GM18951 (cell line): ENCODE measurements around the gene C6orf47.

Experiments
- POLR2A ChIP-seq: IDR thresholded peaks from 4 replicates; pipeline ENCODE4 v1.6.1; 2011; ENCODE audit warnings: mild to moderate bottlenecking; ENCODE audit not compliant: insufficient read length, insufficient read depth; ENCODE audit errors: extremely low read depth
- in situ Hi-C: fragments of 300-500 bp; cut with MboI; formaldehyde crosslinking; loops from one replicate; pipeline ENCODE4 v1.12.0; 2022; ENCODE audit warnings: low sequenced_read_pairs, mixed read lengths, inconsistent platforms; ENCODE audit not compliant: unreplicated experiment

Gene C6orf47

GRCh38 chr6:31642798-31643570, 17.6 kb downstream of the C6orf47 start:
- no peak for TF ChIP-seq POLR2A
- in situ Hi-C loops = no loop called here

- in situ Hi-C loops = no loop called here
- TF ChIP-seq POLR2A = no peak
Observed at GRCh38 chr6:31641370-31641769, 19.2 kb downstream of the C6orf47 start.

DNA sequence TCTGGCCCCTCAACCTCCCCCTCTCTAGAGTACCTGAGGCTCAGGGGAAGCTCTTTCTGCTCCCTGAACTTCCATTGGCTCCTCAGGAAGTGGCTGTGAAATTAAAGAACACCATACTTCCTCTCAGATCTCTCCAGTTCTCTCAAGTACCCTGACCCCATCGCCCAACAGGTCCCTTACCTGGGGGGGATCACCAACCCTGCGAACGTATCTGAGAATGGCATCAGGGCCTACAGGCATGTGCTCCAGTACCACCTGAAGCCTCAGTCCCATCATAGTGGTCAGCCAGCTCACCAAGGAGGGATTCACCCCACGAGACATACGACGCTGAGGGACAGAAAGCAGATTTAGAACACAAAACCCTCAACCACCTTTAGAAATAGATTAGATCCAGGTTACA, 20.0 kb downstream of the C6orf47 start:
- no peak for TF ChIP-seq POLR2A
- in situ Hi-C loops = no loop called here

DNA sequence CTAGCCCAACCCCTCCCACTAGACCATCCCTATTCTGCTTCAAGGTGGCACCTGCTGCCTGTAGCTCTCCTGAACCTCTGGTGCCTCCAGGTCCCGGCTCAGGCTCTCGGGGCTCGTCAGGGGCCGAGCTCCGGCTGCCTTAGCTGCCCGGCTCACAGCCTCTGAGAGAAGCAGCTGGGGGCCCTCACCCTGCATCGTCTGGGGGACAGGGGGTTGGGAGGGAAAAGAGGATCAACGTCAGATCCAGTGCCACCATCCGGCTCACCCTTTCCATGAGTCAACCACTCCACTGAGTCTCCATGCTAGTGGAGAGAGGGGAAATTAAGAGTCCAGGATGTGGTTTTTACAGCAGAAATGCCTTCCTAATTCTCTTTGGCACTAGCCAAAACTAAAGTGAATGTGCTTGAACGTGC, 21.1 kb downstream of the C6orf47 start:
- in situ Hi-C loops = no loop called here
- TF ChIP-seq POLR2A = no peak

GRCh38 chr6:31639043-31639442, 21.5 kb downstream of the C6orf47 start:
- in situ Hi-C loops = no loop called here

GRCh38 chr6:31636698-31637596, 23.6 kb downstream of the C6orf47 start:
- no peak for TF ChIP-seq POLR2A
- in situ Hi-C loops = no loop called here

More at GRCh38 chr6:31639043-31639442, 21.5 kb downstream of the C6orf47 start:
- TF ChIP-seq POLR2A = no peak

DNA sequence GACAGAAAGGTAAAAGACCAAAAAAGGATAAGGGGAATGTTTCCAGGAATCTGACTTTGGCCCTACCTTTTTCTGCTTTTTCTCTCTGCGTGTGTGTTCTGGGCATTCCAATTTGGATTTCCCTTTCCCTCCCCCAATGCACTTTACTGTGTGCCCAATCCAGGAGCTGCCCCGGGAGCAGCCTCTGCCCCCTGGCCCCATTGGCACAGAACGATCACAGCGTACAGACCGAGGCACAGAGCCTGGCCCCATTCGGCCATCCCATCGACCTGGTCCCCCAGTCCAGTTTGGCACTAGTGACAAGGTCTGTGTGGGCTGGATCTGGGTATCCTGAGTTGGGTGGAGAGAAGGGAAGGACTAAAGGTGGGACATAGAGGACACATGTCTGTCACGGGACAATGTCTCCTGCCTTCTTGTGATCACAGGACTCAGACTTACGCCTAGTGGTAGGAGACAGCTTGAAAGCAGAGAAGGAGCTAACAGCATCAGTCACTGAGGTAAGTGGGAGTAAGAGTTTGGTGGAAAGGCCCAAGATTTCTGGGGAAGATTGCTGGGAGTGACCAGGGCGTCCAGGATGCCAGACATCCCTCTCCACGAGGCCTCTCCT, 25.5 kb downstream of the C6orf47 start:
- in situ Hi-C loops = no loop called here
- TF ChIP-seq POLR2A = no peak

DNA sequence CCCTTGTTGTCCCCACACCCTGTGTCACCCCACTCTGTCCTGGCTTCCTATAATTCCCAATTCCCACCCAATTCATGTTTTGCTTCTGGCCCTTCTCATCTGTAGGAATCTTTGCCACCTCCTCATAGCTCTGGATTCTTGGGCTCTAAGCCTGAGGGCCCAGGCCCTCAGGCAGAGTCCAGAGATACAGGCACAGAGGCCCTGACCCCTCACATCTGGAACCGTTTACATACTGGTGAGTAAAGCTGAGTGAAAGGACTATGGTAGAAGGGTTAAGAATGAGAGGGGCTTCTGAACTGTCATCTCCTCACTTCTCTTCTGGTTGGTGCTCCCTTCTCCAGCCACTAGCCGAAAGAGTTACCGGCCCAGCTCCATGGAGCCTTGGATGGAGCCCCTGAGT, 26.4 kb downstream of the C6orf47 start:
- in situ Hi-C loops = no loop called here

DNA sequence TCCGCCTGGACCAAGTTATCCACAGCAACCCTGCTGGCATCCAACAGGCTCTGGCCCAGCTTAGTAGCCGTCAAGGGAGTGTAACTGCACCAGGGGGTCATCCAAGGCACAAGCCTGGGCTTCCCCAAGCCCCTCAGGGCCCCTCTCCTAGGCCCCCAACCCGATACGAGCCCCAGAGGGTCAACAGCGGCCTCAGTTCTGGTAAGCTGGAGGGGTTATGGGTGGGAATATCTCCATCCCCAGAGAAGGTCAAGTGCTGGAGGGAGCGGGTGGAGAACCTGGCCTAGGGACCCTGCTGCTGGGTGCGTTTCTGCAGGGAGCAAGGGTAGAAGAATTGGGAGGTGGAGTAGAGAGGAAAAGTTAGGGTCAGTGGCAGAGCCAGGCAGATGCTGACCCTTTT, 27.1 kb downstream of the C6orf47 start:
- in situ Hi-C loops = no loop called here
- TF ChIP-seq POLR2A = no peak

More for the DNA sequence above, 26.4 kb downstream of the C6orf47 start:
- TF ChIP-seq POLR2A = no peak

DNA sequence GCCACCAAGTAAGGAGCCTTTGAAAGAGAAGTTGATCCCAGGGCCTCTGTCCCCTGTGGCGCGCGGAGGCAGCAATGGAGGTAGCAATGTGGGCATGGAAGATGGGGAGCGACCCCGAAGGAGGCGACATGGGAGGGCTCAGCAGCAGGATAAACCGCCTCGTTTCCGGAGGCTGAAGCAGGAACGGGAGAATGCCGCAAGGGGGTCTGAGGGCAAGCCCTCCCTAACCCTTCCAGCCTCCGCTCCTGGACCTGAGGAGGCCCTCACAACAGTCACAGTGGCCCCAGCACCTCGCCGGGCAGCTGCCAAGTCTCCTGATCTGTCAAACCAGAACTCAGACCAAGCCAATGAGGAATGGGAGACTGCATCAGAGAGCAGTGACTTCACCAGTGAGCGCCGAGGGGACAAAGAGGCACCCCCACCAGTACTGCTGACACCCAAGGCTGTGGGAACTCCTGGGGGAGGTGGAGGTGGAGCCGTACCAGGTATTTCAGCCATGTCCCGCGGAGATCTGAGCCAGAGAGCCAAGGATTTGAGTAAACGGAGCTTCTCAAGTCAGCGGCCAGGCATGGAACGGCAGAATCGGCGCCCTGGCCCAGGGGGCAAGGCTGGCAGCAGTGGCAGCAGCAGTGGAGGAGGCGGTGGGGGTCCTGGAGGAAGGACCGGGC, 28.2 kb downstream of the C6orf47 start:
- in situ Hi-C loops = no loop called here
- TF ChIP-seq POLR2A = peak; percentile 27

GRCh38 chr6:31631681-31632278, 28.8 kb downstream of the C6orf47 start:
- in situ Hi-C loops = no loop called here
- no peak for TF ChIP-seq POLR2A

DNA sequence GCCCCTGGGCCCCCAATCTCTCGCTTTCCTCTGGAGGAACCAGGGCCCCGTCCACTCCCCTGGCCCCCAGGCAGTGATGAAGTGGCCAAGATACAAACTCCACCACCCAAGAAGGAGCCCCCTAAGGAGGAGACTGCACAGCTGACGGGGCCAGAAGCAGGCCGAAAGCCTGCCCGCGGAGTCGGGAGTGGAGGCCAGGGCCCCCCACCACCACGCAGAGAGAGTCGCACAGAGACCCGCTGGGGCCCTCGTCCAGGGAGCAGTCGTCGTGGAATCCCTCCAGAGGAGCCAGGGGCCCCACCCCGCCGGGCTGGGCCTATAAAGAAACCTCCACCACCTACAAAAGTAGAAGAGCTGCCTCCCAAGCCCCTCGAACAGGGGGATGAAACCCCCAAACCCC, 29.4 kb downstream of the C6orf47 start:
- in situ Hi-C loops = no loop called here
- TF ChIP-seq POLR2A = no peak
